Activated naive CD4-positive, alpha-beta T cell treated with anti-CD3 and anti-CD28 coated beads for 36 hours (primary cell): Measurements from ENCODE around the gene HDAC11. TPM values are rescaled to one million over a fixed set of nuclear protein-coding genes. Genes with fewer than 3 reads are reported as not detected.
A peak's percentile ranks its signal among the peaks of the same experiment; 100 is the strongest.
"Not testable (repeated sequence)": the region's sequence is repeated elsewhere in the genome, so short reads cannot be mapped to it uniquely, and the experiment has no call there.

Source experiments
- CTCF ChIA-PET: fragments of 350-600 bp; sonication (Branson Sonifier 250); formaldehyde crosslinking; loops from one replicate; lab custom pipeline; 2021; ENCODE audit warnings: antibody characterized with exemption; lab: Charles Lee
- DNase-seq: peaks from one replicate; pipeline ENCODE4 v3.0.0-alpha.2; 2020
- H3K27ac Mint-ChIP-seq: one replicate; pipeline ENCODE4 v1.8.0; 2021; ENCODE audit warnings: mild to moderate bottlenecking, mixed read lengths
- H3K27me3 Mint-ChIP-seq: one replicate; pipeline ENCODE4 v1.8.0; 2021; ENCODE audit warnings: low read depth, mixed read lengths
- H3K36me3 Mint-ChIP-seq: one replicate; pipeline ENCODE4 v1.8.0; 2021; ENCODE audit warnings: low read depth, mixed read lengths
- H3K4me1 Mint-ChIP-seq: one replicate; pipeline ENCODE4 v1.8.0; 2021; ENCODE audit warnings: low read depth, mixed read lengths
- H3K4me3 Mint-ChIP-seq: one replicate; pipeline ENCODE4 v1.8.0; 2021; ENCODE audit warnings: mild to moderate bottlenecking, moderate library complexity, mixed read lengths
- H3K9me3 Mint-ChIP-seq: one replicate; pipeline ENCODE4 v1.8.0; 2021; ENCODE audit warnings: mixed read lengths
- intact Hi-C: fragments of 100-400 bp; cut with micrococcal nuclease; formaldehyde crosslinking; loops from one replicate; pipeline ENCODE4 v1.15.1; 2023
- total RNA-seq, 2 experiments: library from RNA; stranded (reverse); gene quantifications; one replicate each; pipeline ENCODE4 v1.2.3, GENCODE V29; 2021

Gene HDAC11, protein sequence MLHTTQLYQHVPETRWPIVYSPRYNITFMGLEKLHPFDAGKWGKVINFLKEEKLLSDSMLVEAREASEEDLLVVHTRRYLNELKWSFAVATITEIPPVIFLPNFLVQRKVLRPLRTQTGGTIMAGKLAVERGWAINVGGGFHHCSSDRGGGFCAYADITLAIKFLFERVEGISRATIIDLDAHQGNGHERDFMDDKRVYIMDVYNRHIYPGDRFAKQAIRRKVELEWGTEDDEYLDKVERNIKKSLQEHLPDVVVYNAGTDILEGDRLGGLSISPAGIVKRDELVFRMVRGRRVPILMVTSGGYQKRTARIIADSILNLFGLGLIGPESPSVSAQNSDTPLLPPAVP
- 1 to 10 TPM; 1.6 to 2.4 TPM for total RNA-seq

DNA sequence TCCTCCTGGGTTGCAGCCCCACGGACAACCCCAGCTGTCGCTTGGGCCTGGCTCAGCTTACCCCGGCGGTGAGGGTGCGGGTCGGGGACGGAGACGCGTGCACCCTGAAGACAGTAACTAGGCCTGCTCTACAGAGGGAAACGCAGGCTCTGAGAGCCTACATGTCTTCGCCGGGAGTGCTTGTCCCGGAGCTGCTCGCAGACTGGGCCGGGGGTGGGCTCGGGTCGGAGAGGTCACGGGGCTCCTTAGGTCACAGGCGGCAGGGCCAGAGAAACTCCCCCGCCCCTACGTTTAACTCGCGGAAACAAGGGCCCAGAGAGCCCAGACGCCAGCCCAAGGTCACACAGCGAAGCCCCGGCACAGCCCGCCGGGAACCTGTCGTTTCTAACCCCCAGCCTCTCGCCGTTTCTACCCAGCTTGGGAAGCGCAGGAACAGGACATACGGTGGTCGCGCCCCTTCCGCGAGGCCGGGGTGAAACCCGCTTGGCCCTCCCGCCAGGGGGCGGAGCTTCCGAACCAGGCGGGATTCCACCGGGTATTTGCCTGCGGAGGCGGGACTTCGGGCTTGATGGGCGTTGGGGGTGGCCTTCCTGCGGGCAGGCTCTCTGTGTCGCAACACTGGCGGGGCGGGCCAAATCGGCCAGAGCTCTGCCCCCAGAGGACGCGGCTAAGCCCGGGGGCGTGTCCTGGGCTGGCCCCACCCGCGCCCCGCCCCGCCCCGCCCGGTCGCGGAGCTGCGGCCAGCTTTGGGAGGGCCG lies at the start of gene HDAC11:
Gene HDAC11 (plus strand): TSS at position 725 of the 758 bp plus-strand sequence. CDS start 42 bp downstream, outside the sequence.
- Mint-ChIP-seq H3K27me3 (no peaks in the 10 kb centered on the region), H3K36me3 (no peaks in the 10 kb centered on the region), H3K27ac (peak within 1 kb of the TSS; percentile 82), H3K9me3 (no peaks in the 10 kb centered on the region), H3K4me3 (peak within 1 kb of the TSS; percentile 92), H3K4me1 (peaks cover 12% of the 10 kb centered on the region)
- peak; percentile 99 for DNase-seq
- CTCF ChIA-PET, result interaction anchor here (0.7 to 2.8 kb wide), 11 partner anchors 11 to 387 kb away, joined by 3 to 8 read pairs (median 5); no protein-coding TSS in a partner anchor
- intact Hi-C loops, result loop anchor here (1.0 to 10.0 kb wide), 9 partner anchors 28 to 923 kb away; partner anchors contain the start of genes CHCHD4, NUP210, SLC6A6 and TMEM43

GRCh38 chr3:13430411-13430875 lies 49.7 kb upstream of the HDAC11 start:
- CTCF ChIA-PET, H3K27ac Mint-ChIP-seq, H3K4me3 Mint-ChIP-seq, H3K36me3 Mint-ChIP-seq, H3K27me3 Mint-ChIP-seq, DNase-seq, H3K9me3 Mint-ChIP-seq, intact Hi-C loops: not testable (repeated sequence)
- H3K4me1 Mint-ChIP-seq, result peaks cover 31% of the 10 kb centered on the region

GRCh38 chr3:13432093-13432492 lies 48.0 kb upstream of the HDAC11 start:
- no peaks in the 10 kb centered on the region for H3K27me3 Mint-ChIP-seq
- no peak for DNase-seq
- peaks cover 25% of the 10 kb centered on the region for H3K4me1 Mint-ChIP-seq
- no peak overlapping the region for H3K27ac Mint-ChIP-seq
- CTCF ChIA-PET, result no interaction called here
- no peaks in the 10 kb centered on the region for H3K36me3 Mint-ChIP-seq
- no peak overlapping the region for H3K4me3 Mint-ChIP-seq
- peaks cover 1% of the 10 kb centered on the region for H3K9me3 Mint-ChIP-seq
- intact Hi-C loops, result no loop called here

DNA sequence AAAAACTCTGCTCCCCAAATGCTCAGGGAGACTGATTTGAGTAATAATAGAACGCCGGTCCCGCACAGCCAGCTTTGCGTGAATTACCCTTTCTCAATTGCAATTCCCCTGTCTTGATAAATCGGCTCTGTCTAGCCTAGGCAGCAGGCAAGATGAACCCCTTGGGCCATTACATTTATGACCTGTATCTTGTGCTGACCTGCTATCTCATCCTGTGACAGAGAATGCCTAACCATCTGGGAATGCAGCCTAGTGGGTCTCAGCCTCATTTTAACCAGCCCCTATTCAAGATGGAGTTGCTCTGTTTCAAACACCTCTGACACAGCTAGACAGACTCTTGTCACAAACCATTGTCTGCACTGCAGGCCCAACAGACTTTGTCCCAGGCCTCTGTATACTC lies 46.2 kb upstream of the HDAC11 start:
- H3K27me3 Mint-ChIP-seq, result no peaks in the 10 kb centered on the region
- H3K4me3 Mint-ChIP-seq, result no peak overlapping the region
- CTCF ChIA-PET, result no interaction called here
- intact Hi-C loops, result no loop called here
- DNase-seq, result no peak
- H3K4me1 Mint-ChIP-seq, result peaks cover 10% of the 10 kb centered on the region
- no peaks in the 10 kb centered on the region for H3K36me3 Mint-ChIP-seq
- H3K9me3 Mint-ChIP-seq, result peaks cover 1% of the 10 kb centered on the region
- no peak overlapping the region for H3K27ac Mint-ChIP-seq

GRCh38 chr3:13436213-13436612 lies 43.9 kb upstream of the HDAC11 start:
- H3K9me3 Mint-ChIP-seq, H3K4me3 Mint-ChIP-seq, H3K27ac Mint-ChIP-seq, H3K27me3 Mint-ChIP-seq, intact Hi-C loops, H3K36me3 Mint-ChIP-seq, H3K4me1 Mint-ChIP-seq, DNase-seq: not testable (repeated sequence)
- CTCF ChIA-PET, result interaction anchor here (1.1 to 3.0 kb wide), 2 partner anchors 17 to 20 kb away, joined by 3 to 11 read pairs; no protein-coding TSS in a partner anchor

DNA sequence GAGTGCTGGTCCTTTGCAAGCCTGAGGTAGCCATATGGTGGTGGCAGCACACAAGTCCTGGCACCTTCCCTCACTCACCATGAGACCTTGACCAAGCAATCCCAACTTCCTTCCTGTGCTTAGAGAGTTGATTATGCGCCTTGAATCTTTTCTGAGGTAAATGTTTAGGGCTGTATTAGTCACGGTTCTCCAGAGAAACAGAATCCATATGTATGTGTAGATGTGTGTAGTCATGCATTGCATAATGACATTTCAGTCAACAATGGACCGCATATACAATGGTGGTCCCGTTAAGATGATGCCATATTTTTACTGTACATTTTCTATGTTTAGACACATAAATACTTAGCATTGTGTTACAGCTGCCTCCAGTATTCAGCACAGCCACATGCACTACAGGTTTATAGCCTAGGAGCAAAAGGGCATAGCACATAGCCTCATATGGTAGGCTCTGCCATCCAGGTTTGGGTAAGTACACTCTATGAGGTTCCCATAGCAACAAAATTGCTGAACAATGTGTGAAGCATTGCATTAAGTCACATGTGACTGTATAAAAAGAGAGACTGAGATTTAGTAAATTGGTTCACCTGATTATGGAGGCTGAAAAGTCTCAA lies 39.8 kb upstream of the HDAC11 start:
- Mint-ChIP-seq H3K4me1 (no peaks in the 10 kb centered on the region), H3K36me3 (no peaks in the 10 kb centered on the region), H3K4me3 (no peak overlapping the region), H3K9me3 (no peaks in the 10 kb centered on the region), H3K27me3 (no peaks in the 10 kb centered on the region), H3K27ac (no peak overlapping the region)
- no peak for DNase-seq
- CTCF ChIA-PET, result interaction anchor here (1.0 kb wide), 1 partner anchor 13 kb away, joined by 3 read pairs; no protein-coding TSS in a partner anchor
- intact Hi-C loops, result no loop called here

- H3K27me3 Mint-ChIP-seq, CTCF ChIA-PET, H3K27ac Mint-ChIP-seq, H3K4me1 Mint-ChIP-seq, H3K9me3 Mint-ChIP-seq, H3K4me3 Mint-ChIP-seq, intact Hi-C loops, H3K36me3 Mint-ChIP-seq, DNase-seq: not testable (repeated sequence)
Measured at GRCh38 chr3:13442882-13443281, 37.2 kb upstream of the HDAC11 start.

- CTCF ChIA-PET, result interaction anchor here (0.7 to 6.2 kb wide), 18 partner anchors 10 to 360 kb away, joined by 3 to 84 read pairs (median 13); partner anchors contain the start of genes HDAC11 and NUP210
- Mint-ChIP-seq H3K4me3 (peak overlapping the region; percentile 91), H3K27me3 (no peaks in the 10 kb centered on the region), H3K9me3 (no peaks in the 10 kb centered on the region), H3K36me3 (no peaks in the 10 kb centered on the region), H3K27ac (peak overlapping the region; percentile 93), H3K4me1 (peaks cover 24% of the 10 kb centered on the region)
- intact Hi-C loops, result loop anchor here (1.0 to 5.0 kb wide), 4 partner anchors 29 to 584 kb away; partner anchors contain the start of gene HDAC11
- DNase-seq, result peak; percentile 15
Measured at GRCh38 chr3:13451301-13451673, 28.8 kb upstream of the HDAC11 start.

DNA sequence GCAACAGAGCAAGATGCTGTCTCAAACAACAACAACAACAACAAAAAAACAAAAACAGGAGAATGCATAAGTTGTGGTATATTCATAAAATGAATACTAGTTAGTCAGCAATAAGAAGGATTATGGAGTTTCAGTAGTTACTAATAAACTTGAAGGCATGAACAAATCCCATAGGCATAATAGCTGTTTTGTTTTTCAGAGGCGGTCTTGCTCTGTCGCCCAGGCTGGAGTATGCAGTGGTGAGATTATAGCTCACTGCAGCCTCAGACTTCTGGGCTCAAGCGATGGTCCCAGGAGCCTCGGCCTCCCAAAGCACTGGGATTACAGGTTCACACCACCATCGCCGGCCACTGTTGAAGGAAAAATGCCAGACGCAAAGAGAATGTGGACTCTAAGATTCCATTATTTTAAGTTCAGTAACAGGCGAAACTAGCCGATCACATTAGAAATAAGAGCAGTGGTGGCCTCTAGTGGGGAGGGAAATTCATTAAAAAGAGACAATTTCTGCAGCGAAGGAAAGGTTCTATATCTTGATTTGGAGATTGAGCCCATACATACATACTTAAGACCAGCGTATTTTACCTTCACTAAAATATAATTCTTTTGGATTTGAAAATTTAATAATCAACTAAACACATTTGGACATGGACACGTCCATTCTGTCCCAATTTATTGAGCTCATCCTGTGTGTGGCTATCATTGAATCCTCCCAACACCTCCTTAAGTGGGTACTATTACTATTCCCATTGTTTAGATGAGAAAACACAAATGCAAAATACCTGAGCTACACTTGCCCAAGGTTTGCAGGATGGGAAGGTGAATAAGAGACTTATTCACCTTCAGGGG lies 27.4 kb upstream of the HDAC11 start:
- Mint-ChIP-seq H3K27me3 (no peaks in the 10 kb centered on the region), H3K4me3 (peak overlapping the region; percentile 91), H3K27ac (peak overlapping the region; percentile 93), H3K4me1 (peaks cover 24% of the 10 kb centered on the region), H3K36me3 (no peaks in the 10 kb centered on the region), H3K9me3 (no peaks in the 10 kb centered on the region)
- CTCF ChIA-PET, result interaction anchor here (0.6 to 6.2 kb wide), 48 partner anchors 8 to 564 kb away, joined by 3 to 84 read pairs (median 4); partner anchors contain the start of gene NUP210
- intact Hi-C loops, result loop anchor here (1.0 to 5.0 kb wide), 6 partner anchors 61 to 585 kb away; no protein-coding TSS in a partner anchor
- peak; percentile 67 for DNase-seq

GRCh38 chr3:13455644-13456043 lies 24.5 kb upstream of the HDAC11 start:
- no peaks in the 10 kb centered on the region for H3K36me3 Mint-ChIP-seq
- H3K27ac Mint-ChIP-seq, result no peak overlapping the region

GRCh38 chr3:13457593-13457992 lies 22.5 kb upstream of the HDAC11 start:
- H3K27ac Mint-ChIP-seq, result no peak overlapping the region
- H3K4me3 Mint-ChIP-seq, result no peak overlapping the region
- H3K9me3 Mint-ChIP-seq, result no peaks in the 10 kb centered on the region
- intact Hi-C loops, result no loop called here
- H3K27me3 Mint-ChIP-seq, result no peaks in the 10 kb centered on the region
- no peak for DNase-seq
- peaks cover 6% of the 10 kb centered on the region for H3K4me1 Mint-ChIP-seq
- CTCF ChIA-PET, result interaction anchor here (1.0 kb wide), 1 partner anchor 67 kb away, joined by 3 read pairs; no protein-coding TSS in a partner anchor
- H3K36me3 Mint-ChIP-seq, result no peaks in the 10 kb centered on the region

More at GRCh38 chr3:13455644-13456043, 24.5 kb upstream of the HDAC11 start:
- no peak for DNase-seq
- Mint-ChIP-seq H3K27me3 (no peaks in the 10 kb centered on the region), H3K4me1 (peaks cover 16% of the 10 kb centered on the region), H3K9me3 (no peaks in the 10 kb centered on the region), H3K4me3 (no peak overlapping the region)
- intact Hi-C loops, result no loop called here
- CTCF ChIA-PET, result interaction anchor here (0.6 to 6.2 kb wide), 7 partner anchors 19 to 111 kb away, joined by 3 to 84 read pairs (median 3); no protein-coding TSS in a partner anchor
